GM12864 (cell line): ENCODE measurements around the gene NXF1.

ENCODE experiments used
- DNase-seq: peaks from one replicate; pipeline ENCODE4 v3.0.0-alpha.2; 2011; ENCODE audit warnings: low read depth
- H3K4me3 ChIP-seq: 2 replicates; pipeline ENCODE4 v1.5.1; 2011; ENCODE audit warnings: mild to moderate bottlenecking, low read depth, low read length, control low read depth
- CTCF ChIP-seq: IDR thresholded peaks from 2 replicates; pipeline ENCODE4 v1.5.1; 2011; ENCODE audit warnings: low read depth, mild to moderate bottlenecking, moderate library complexity, low read length, control low read depth, inconsistent platforms; ENCODE audit errors: missing control alignments

Gene NXF1

GRCh38 chr11:62806611-62807121, 1.4 kb upstream of the NXF1 start:
- H3K4me3 ChIP-seq: no peak overlapping the region; the same call in 1 of the 2 replicates
- no peak for DNase-seq
- TF ChIP-seq CTCF: no peak

DNA sequence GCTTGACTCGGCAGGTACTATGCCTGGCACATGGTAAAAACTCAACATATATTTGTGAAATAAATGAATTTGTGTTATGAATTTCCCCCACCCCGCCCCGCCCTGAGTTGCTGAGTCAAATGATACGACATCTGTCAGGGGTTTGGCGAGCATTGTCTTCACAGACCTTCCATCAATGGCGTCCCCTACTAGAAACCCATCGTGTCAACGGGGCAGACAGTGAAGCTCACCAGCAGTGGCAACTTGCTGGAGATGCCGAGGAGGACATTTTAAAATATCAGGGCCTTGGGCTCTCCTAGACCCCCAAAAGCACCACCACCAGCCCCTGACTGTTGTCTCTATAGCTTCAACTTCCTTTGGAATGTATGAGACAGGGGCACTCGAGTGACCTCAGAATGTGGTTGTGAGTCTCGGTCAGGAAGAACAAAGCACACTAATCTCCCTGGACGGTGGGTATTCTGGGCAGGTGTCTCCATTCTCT, 761 bp upstream of the NXF1 start:
- TF ChIP-seq CTCF: no peak
- peak overlapping the region; percentile 61 for H3K4me3 ChIP-seq
- DNase-seq: no peak

DNA sequence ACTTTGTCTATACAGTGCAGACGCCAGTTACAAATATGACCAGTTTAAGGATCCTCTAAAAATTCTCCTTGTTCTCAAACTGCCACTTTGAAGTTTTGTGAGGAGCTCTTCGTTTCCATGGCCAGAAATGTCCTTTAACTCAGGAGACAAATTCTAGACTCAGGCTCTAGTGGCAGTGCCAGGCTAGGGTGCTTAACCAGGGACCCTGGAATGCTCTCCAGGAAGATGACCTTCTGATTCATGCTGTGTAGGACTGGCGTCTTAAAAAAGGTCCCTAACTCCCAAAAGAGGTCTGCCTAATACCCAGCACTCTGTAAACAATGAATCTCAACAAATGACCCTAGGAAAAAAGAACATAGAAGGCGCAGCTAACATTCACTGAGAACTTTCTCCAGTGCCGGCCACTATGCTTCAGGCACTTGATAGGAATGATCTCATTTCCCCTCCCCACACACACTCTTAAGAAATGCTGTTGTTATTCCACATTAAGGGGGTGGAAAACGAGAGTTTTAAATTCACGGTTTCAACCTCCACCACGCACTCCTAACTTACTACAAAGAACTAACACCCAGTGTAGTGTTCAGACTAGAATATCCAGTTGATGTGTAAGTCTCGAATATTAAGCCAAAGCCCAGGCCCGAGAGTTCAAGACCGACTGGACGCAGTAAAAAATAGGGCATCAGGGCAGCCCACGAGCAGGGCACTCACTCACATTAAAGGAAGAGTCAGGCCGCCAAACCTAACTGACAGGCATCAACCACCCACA, 747 bp downstream of the NXF1 start:
- no peak for DNase-seq
- no peak for TF ChIP-seq CTCF
- H3K4me3 ChIP-seq: peak overlapping the region; percentile 61

DNA sequence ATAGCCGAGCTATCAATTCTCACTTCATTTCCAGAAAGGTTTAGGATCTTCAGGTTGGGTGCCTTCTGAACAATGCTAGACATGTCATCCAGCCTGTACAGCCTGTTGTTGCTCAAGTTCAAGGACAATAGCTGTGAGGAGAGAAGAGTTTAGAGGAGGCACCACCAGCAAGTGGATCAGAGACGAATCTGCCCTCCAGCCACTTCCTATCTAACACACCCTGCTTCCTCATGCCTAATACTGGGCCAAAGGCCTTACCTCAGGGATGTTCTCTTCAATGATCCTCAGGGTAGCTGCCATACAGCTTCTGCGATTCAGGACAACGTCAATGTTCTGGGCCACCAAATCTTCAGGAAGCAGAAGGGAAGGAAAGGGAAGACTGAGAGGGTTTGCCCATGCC, 4.2 kb downstream of the NXF1 start:
- no peak for DNase-seq
- no peak overlapping the region for H3K4me3 ChIP-seq

GRCh38 chr11:62799486-62799885, 5.8 kb downstream of the NXF1 start:
- DNase-seq: no peak
- no peak overlapping the region for H3K4me3 ChIP-seq
- no peak for TF ChIP-seq CTCF

More for the DNA sequence above, 4.2 kb downstream of the NXF1 start:
- no peak for TF ChIP-seq CTCF

GRCh38 chr11:62796281-62796680, 9.0 kb downstream of the NXF1 start:
- TF ChIP-seq CTCF: no peak
- no peak overlapping the region for H3K4me3 ChIP-seq
- no peak for DNase-seq

GRCh38 chr11:62794201-62794775, 11.0 kb downstream of the NXF1 start:
- no peak for DNase-seq
- no peak overlapping the region for H3K4me3 ChIP-seq
- TF ChIP-seq CTCF: no peak
